ENCODE results near the gene RPS29. TPM values are rescaled to one million over a fixed set of nuclear protein-coding genes. Genes with fewer than 3 reads are reported as not detected.

RPS29 gene
- total RNA-seq, 2 experiments from 2014 or later, result 3,356 to 3,996 TPM

DNA sequence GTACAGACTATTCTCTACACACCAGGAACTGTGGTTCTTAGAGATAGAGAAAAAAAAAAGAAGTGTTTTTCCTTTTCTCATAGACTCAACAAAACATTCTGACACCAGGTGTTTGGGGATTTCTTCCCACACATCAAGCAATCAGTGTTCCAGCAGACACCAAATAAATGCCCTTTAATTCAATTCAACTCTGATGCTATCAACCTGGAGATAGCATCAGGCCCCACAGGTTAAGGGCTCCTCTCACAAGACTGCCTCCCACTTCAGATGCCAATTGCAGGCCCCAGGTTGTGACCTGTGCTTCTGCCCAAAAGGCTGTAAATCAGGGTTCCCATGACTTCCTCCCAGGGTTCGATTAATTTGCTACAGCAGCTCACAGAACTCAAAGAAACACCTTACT, 36.7 kb downstream of the RPS29 start:
- Histone ChIP-seq H3K27me3 (ENCODE audit: control insufficient read depth in 1 of 2, insufficient read depth in 2 of 2, low read length in 2 of 2) (no peaks in the 10 kb centered on the region), H3K9me3 (ENCODE audit: control insufficient read depth in 1 of 2, insufficient read depth in 1 of 2, low read length in 2 of 2) (no peaks in the 10 kb centered on the region), H3K4me1 (ENCODE audit: insufficient read depth, low read length) (no peaks in the 10 kb centered on the region), H3K36me3 (ENCODE audit: insufficient read depth, low read length) (no peaks in the 10 kb centered on the region), H3K27ac (ENCODE audit: low read depth in 1 of 2, low read length in 2 of 2) (no peak overlapping the region), H3K4me3 (ENCODE audit: low read length) (no peak overlapping the region)
- H3K36me3 Mint-ChIP-seq (ENCODE audit: low read depth), result no peaks in the 10 kb centered on the region
- DNase-seq (no peak), ATAC-seq (ENCODE audit: poor library complexity) (no peak)
- H3K9me3 Mint-ChIP-seq, result no peaks in the 10 kb centered on the region
- H3K4me3 Mint-ChIP-seq, result no peak overlapping the region
- ChIA-PET POLR2A (no interaction called here), CTCF (no interaction called here)
- intact Hi-C loops (cut with DNase I, micrococcal nuclease), result no loop called here
- H3K4me1 Mint-ChIP-seq (ENCODE audit: low read depth), result no peaks in the 10 kb centered on the region
- TF ChIP-seq CTCF (IDR thresholded peaks at IDR 0.05), result no peak
- H3K27ac Mint-ChIP-seq, result no peak overlapping the region
- no peaks in the 10 kb centered on the region for H3K27me3 Mint-ChIP-seq

DNA sequence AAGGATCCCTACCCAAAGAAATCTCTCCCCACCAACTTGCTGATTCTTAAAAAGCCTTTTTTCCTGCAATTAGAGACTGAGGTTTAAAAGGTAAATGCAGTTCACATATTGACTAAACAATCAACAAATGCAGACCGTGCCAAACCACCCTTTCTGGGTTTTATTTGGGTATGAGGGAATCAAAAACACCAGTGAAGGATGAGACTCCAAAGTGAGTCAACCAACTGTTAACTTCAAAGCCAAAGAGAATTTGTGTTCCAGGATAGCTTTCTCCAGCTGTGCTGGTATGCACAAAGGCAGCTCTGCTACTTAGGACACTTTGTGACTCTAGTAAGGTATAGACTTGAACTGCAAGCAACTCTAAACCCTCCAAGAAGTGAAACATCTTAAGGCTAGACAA, 39.4 kb downstream of the RPS29 start:
- TF ChIP-seq CTCF (IDR thresholded peaks at IDR 0.05), result no peak

GRCh38 chr14:49545716-49546115, 40.5 kb downstream of the RPS29 start:
- DNase-seq, result no peak
- TF ChIP-seq CTCF (IDR thresholded peaks at IDR 0.05), result no peak

More for the DNA sequence above, 39.4 kb downstream of the RPS29 start:
- Histone ChIP-seq H3K4me1 (ENCODE audit: insufficient read depth, low read length) (no peaks in the 10 kb centered on the region), H3K36me3 (ENCODE audit: insufficient read depth, low read length) (no peaks in the 10 kb centered on the region), H3K27ac (ENCODE audit: low read depth in 1 of 2, low read length in 2 of 2) (no peak overlapping the region), H3K9me3 (ENCODE audit: control insufficient read depth in 1 of 2, insufficient read depth in 1 of 2, low read length in 2 of 2) (no peaks in the 10 kb centered on the region), H3K4me3 (ENCODE audit: low read length) (no peak overlapping the region), H3K27me3 (ENCODE audit: control insufficient read depth in 1 of 2, insufficient read depth in 2 of 2, low read length in 2 of 2) (no peaks in the 10 kb centered on the region)
- no peaks in the 10 kb centered on the region for H3K36me3 Mint-ChIP-seq (ENCODE audit: low read depth)
- ChIA-PET POLR2A (no interaction called here), CTCF (no interaction called here)
- DNase-seq, result no peak
- H3K27me3 Mint-ChIP-seq, result no peaks in the 10 kb centered on the region
- no peaks in the 10 kb centered on the region for H3K9me3 Mint-ChIP-seq
- no peak overlapping the region for H3K27ac Mint-ChIP-seq
- no peak overlapping the region for H3K4me3 Mint-ChIP-seq
- H3K4me1 Mint-ChIP-seq (ENCODE audit: low read depth), result no peaks in the 10 kb centered on the region
- ATAC-seq (ENCODE audit: poor library complexity), result no peak
- intact Hi-C loops (cut with DNase I, micrococcal nuclease), result no loop called here

More at GRCh38 chr14:49545716-49546115, 40.5 kb downstream of the RPS29 start:
- Histone ChIP-seq H3K4me1 (ENCODE audit: insufficient read depth, low read length) (no peaks in the 10 kb centered on the region), H3K4me3 (ENCODE audit: low read length) (no peak overlapping the region), H3K27me3 (ENCODE audit: control insufficient read depth in 1 of 2, insufficient read depth in 2 of 2, low read length in 2 of 2) (no peaks in the 10 kb centered on the region), H3K9me3 (ENCODE audit: control insufficient read depth in 1 of 2, insufficient read depth in 1 of 2, low read length in 2 of 2) (peaks cover 7 to 8% of the 10 kb centered on the region in 2 experiments), H3K36me3 (ENCODE audit: insufficient read depth, low read length) (no peaks in the 10 kb centered on the region), H3K27ac (ENCODE audit: low read depth in 1 of 2, low read length in 2 of 2) (no peak overlapping the region)
- no peak for ATAC-seq (ENCODE audit: poor library complexity)
- intact Hi-C loops (cut with DNase I, micrococcal nuclease), result no loop called here
- POLR2A ChIA-PET, result no interaction called here
- Mint-ChIP-seq H3K9me3 (no peaks in the 10 kb centered on the region), H3K4me1 (ENCODE audit: low read depth) (no peaks in the 10 kb centered on the region), H3K36me3 (ENCODE audit: low read depth) (no peaks in the 10 kb centered on the region), H3K4me3 (no peak overlapping the region), H3K27me3 (no peaks in the 10 kb centered on the region), H3K27ac (no peak overlapping the region)
- CTCF ChIA-PET, result no interaction called here

Measured in CD4-positive, alpha-beta T cell (primary cell).